GM18870 (cell line): ENCODE data around the gene ATP13A1.
"Not testable (repeated sequence)": the region's sequence is repeated elsewhere in the genome, so short reads cannot be mapped to it uniquely, and the experiment has no call there.

Source experiments
- ATAC-seq: cut with Tn5 transposase; IDR thresholded peaks from one replicate; pipeline ENCODE4 v1.9.1; 2021; ENCODE audit warnings: moderate library complexity; ENCODE audit not compliant: unreplicated experiment

The ATP13A1 gene

DNA sequence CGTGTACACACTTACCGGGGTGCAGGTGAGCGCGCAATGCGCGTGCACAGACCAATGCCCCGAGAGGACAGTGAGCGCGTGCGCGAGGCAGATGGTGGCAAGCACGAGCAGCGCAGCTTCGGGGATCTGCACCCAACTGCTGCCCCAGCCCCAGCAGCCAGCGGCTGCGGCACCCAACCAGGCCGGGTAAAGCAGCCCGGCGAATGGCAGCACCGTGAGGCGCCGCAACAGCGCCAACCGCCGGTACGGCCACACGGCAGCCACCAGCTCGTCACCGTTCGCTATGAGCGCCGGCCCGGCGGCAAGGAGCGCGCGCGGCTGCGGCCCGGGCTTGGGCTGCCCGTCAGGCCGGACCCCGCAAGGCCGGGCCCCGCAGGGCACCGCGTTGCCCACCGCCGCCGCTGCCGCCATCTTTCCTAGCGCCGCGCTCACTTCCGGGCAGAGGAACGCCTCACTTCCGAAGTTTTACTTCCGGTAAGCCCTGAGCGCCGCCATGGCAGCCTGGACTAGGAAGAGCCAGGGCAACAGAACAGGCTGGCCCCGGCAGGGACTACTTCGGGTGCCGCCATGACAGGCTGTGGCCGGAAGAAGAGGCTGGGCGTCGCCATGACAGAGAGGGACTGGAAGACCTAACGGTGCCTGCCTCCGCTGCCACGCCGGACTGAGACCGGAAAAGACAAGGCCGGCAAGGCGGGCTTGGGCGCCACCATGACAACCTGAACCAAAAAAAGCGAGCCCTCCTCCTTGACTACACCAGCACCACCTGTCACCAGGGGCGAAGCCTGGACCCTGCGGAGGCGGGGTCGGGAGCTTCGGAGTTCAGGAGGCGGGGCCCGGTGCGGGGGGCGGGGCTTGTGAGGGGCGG, at the start of gene ATP13A1:
TSS of gene ATP13A1 (minus strand) at position 421 of the 865 bp plus-strand sequence. CDS start at position 411, 10 bp downstream.
- peak; percentile 72 for ATAC-seq

DNA sequence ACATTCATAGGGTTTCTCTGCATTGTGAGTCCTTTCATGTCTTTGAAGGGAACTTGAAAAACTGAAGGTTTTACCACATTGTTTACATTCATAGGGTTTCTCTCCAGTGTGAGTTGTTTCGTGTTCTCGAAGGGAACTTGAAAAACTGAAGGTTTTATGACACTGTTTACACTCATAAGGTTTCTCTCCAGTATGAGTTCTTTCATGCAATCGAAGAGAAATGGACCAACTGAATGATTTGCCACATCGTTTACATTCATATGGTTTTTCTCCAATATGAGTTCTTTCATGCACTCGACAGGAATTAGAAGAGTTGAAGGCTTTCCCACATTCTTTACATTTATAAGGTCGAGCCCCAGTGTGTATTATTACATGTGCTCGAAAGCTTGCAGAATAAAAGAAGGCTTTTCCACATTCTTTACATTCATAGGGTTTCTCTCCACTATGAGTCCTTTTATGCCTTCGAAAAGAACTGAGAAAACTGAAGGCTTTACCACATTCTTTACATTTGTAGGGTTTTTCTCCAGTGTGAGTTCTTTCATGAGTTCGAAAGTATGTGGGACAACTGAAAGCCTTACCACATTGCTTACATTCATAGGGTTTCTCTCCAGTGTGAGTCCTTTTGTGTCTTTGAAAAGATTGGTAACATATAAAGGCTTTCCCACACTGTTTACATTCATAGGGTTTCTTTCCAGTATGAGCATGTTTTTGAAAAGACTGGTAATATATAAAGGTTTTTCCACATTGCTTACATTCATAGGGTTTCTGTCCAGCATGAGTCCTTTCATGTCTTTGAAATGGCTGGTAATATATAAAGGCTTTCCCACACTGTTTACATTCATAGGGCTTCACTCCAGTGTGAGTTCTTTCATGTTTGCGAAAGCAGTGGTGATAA, 48.7 kb upstream of the ATP13A1 start:
- ATAC-seq: no peak

DNA sequence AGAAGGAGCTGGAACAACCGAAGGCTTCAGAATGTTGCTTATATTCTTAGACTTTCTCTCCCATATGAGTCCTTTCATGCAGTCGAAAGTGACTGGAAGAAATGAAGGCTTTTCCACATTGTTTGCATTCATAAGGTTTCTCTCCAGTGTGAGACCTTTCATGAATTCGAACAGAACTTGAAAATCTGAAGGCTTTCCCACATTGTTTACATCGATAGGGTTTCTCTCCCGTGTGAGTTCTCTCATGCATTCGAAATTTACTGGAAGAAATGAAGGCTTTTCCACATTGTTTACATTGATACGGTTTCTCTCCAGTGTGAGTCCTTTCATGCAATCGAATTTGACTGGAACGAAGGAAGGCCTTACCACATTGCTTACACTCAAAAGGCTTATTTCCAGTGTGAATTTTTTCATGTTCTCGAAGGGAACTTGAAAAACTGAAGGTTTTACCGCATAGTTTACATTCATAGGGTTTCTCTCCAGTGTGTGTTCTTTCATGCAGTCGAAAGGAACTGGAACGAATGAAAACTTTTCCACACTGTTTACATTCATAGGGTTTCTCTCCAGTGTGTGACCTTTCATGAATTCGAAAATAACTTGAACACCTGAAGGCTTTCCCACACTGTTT, 47.9 kb upstream of the ATP13A1 start:
- no peak for ATAC-seq

GRCh38 chr19:19710506-19710905, 47.0 kb upstream of the ATP13A1 start:
- no peak for ATAC-seq

GRCh38 chr19:19704836-19705235, 41.4 kb upstream of the ATP13A1 start:
- ATAC-seq: no peak

- ATAC-seq: not testable (repeated sequence)
Observed at GRCh38 chr19:19700493-19700892, 37.0 kb upstream of the ATP13A1 start.

DNA sequence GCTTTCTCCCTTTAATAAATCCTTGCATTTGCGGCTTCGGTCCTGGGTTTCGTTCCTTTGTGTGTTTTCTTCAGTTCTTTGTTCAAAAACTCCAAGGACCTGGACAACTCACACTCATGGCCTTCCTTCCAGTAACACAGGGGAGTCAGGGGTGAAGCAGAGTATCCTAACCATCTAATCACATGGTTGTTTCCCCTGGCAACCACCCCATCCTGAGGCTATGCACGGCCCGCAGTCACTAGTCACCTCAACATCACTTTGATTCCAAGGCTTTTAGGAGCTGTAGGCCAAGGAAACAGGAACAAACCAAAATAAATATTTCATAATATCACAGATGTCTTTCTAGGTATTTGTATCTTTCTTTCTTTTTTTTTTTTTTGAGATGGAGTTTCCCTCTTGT, 34.1 kb upstream of the ATP13A1 start:
- no peak for ATAC-seq

DNA sequence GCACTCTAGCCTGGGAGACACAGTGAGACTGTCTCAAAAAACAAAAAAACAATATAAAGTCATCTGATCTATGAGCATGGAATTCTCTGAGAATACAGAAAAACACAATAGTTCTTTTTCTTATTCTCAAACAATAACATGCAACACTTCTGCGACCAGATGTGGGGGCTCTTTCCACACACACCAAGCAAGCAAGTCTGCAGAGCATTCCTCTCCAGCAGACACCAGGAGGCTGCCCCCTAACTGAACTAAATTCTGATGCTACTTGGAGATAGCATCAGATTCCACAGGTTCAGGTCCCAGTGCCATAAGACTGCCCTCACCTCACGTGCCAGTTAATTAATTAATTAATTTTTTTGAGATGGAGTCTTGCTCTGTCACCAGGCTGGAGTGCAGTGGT, 32.9 kb upstream of the ATP13A1 start:
- no peak for ATAC-seq

- no peak for ATAC-seq
Observed at GRCh38 chr19:19691683-19692082, 28.2 kb upstream of the ATP13A1 start.

DNA sequence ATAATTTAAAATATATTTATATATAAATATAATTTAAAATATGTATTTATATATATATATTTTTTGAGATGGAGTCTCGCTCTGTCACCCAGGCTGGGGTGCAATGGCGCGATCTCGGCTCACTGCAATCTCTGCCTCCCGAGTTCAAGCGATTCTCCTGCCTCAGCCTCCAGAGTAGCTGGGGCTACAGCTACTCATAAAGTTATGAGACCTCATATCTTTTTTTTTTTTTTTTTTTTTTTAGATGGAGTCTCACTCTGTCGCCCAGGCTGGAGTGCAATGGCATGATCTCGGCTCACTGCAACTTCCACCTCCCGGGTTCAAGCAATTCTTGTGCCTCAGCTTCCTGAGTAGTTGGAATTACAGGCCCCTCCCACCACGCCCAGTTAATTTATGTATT, 25.5 kb upstream of the ATP13A1 start:
- not testable (repeated sequence) for ATAC-seq

DNA sequence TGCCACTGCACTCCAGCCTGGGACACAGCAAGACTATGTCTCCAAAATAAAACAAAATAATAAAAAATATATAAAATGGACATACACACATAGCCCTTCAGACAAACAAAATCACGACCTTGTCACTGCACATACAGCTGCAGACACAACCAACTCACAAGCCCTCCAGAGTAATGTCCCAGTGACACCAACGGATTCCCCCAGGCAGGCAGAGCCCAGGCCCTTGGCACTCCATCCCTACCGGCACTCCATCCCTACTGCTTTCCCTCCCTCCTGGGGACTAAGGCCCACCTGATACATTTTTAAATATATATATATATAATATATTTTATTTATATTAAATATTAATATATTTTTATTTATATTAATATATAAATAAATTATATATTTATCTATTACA, 23.6 kb upstream of the ATP13A1 start:
- ATAC-seq: no peak

- ATAC-seq: no peak
Observed at GRCh38 chr19:19686580-19686979, 23.1 kb upstream of the ATP13A1 start.

DNA sequence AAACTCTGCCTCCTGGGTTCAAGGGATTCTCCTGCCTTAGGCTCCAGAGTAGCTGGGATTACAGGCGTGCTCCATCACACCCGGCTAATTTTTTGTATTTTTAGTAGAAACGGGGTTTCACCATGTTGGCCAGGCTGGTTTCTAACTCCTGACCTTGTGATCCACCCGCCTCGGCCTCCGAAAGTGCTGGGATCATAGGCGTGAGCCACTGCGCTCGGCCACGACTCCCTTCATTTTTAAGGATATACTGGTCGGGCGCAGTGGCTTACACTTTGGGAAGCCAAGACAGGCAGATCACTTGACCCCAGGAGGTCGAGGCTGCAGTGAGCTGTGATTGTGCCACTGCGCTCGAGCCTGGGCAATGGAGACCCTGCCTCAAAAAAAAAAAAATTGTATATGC, 22.6 kb upstream of the ATP13A1 start:
- not testable (repeated sequence) for ATAC-seq

DNA sequence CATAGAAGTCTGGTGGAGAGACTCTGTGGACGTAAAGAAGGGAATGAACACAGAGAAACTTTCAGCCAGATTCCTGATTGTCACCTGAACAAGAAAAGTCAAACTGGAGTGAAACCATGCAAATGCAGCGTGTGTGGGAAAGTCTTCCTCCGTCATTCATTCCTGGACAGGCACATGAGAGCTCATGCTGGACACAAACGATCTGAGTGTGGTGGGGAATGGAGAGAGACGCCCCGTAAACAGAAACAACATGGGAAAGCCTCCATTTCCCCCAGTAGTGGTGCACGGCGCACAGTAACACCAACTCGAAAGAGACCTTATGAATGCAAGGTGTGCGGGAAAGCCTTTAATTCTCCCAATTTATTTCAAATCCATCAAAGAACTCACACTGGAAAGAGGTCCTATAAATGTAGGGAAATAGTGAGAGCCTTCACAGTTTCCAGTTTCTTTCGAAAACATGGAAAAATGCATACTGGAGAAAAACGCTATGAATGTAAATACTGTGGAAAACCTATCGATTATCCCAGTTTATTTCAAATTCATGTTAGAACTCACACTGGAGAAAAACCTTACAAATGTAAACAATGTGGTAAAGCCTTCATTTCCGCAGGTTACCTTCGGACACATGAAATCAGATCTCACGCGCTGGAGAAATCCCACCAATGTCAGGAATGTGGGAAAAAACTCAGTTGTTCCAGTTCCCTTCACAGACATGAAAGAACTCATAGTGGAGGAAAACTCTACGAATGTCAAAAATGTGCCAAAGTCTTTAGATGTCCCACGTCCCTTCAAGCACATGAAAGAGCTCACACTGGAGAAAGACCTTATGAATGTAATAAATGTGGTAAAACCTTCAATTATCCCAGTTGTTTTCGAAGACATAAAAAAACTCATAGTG, 15.9 kb upstream of the ATP13A1 start:
- no peak for ATAC-seq

- ATAC-seq: no peak
Observed at GRCh38 chr19:19677579-19677978, 14.1 kb upstream of the ATP13A1 start.

DNA sequence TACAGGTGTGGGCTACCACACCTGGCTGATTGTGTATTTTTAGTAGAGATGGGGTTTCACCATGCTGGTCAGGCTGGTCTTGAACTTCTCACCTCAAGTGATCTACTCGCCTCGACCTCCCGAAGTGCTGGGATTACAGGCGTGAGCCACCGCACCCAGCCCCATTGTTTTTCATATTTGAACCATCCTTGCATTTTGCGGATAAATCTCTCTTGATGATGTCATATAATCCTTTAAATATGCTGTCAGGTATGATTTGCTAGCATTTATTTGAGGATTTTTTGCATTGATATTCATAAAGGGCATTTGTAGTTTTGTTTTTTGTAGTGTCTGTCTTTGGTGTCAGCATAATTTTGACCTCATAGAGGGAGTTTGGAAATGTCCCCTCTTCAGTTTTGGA, 10.8 kb upstream of the ATP13A1 start:
- no peak for ATAC-seq

DNA sequence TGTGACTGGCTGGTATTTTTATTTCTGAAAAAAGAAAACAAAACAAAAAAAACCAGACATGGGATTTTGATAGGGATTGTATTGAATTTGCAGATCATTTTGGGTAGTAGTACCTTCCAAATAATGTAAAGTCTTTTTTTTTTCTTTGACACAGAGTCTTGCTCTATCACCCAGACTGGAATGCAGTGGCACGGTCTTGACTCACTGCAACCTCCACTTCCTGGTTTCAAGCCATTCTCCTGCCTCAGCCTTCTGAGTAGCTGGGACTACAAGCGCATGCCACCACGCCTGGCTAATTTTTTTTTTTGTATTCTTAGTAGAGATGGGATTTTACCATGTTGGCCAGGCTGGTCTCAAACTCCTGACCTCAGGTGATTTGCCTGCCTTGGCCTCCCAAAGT, 9.3 kb upstream of the ATP13A1 start:
- no peak for ATAC-seq

- ATAC-seq: no peak
Observed at GRCh38 chr19:19670070-19670551, 6.6 kb upstream of the ATP13A1 start.

- peak; percentile 59 for ATAC-seq
Observed at GRCh38 chr19:19668230-19669012, 4.9 kb upstream of the ATP13A1 start, which contains the start of gene ZNF101. Gene ZNF101 (plus strand): TSS chr19:19668839. CDS start chr19:19668964, 125 bp downstream.
